ENCODE results near the gene BCAS1.

DNA sequence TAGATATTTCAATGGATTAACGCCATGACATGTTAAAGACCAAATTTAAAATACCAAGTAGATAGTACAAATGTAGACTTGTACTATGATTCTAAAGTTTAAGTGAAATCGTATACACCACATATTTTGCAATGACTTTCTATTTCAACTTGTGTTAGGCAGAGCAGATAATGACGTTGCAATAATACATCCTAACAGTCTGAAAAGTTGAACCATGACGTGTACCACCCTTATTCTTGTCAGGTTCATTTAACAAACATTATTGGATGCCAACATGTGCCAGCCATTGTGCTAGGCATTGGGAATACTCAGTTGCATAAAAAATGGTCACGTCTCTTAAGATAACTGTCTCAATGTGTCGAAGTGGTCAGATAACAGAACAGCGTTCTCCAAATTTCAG, 50.0 kb downstream of the BCAS1 start:
- TF ChIP-seq GATA3 (IDR thresholded peaks at IDR 0.05; ENCODE audit: low read depth, low read length) (no peak), GATA2 (IDR thresholded peaks at IDR 0.05; ENCODE audit: low read depth, low read length) (no peak)

Data from SH-SY5Y (cell line).